Right renal cortex interstitium (tissue), 3 donors: Measurements from ENCODE around the gene CCDC92. TPM values are rescaled to one million over a fixed set of nuclear protein-coding genes. Genes with fewer than 3 reads are reported as not detected.

Experiments used
- DNase-seq, 3 donors: peaks; one replicate each; pipeline ENCODE4 v3.0.0-alpha.2; 2013; ENCODE audit warnings: low read depth in 3 of 3, low spot score in 2 of 3
- polyA plus RNA-seq, 3 donors: library from polyadenylated mRNA; unstranded; fragments of 120-200 nt; gene quantifications; one replicate each; pipeline ENCODE4 v1.2.1, GENCODE V29; 2013; ENCODE audit not compliant: insufficient read length in 3 of 3

Gene CCDC92, protein sequence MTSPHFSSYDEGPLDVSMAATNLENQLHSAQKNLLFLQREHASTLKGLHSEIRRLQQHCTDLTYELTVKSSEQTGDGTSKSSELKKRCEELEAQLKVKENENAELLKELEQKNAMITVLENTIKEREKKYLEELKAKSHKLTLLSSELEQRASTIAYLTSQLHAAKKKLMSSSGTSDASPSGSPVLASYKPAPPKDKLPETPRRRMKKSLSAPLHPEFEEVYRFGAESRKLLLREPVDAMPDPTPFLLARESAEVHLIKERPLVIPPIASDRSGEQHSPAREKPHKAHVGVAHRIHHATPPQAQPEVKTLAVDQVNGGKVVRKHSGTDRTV
- polyA plus RNA-seq, result 10 to 100 TPM; 38.9 to 45.1 (median 41.4) TPM

DNA sequence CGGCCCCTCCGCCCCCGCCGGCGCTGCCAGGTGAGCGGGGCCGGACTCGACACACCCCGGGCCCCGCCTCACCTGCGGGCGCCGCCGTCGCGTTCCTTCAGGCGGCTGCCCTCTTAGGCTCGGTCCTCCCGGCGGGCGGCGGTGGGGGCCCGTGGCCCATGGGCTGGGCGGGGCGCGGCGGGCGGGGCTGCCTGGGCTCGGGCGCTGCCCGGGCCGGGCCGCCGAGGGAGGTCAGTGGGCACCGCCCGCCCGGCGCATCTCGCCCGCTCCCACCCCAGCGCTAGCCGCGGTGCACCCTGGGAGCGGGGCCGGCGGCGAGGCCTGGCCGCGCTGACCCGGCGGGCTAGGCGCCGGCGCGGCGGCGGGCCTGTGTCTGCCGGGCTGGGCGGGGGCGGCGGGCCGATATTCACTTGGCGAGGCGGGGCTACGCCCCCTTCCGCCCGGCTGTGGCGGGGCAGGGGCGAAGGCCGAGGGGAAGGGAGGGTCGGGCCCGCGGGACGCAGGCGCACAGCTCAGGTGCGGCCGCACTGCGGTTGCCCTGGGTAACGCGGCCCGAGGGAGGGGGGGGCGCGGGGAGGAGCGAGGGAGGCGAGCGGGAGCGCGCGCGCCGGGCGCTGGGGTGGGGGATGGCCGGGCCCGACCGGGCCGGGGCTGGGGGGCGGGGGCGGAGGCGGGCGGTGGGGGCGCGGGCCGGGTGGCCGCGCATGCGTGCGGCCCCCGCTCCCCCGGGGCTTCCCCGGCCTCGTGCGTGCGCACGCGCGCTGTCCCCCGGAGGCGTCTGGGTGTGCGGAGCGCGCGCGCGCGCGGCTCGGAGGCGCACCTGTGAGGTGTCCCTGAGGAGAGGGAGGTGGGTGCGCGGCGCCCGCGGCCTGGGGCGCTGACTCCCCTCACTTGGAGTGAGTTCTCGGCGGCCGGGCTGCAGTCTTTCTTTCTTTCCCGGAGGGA lies at the start of gene CCDC92, which contains the start of gene ZNF664:
Gene CCDC92 (minus strand): TSS at position 375 of the 945 bp plus-strand sequence. CDS start 28,526 bp downstream, outside the sequence.
Gene ZNF664 (plus strand): TSS at position 759 of the 945 bp plus-strand sequence. CDS start 38,930 bp downstream, outside the sequence.
- DNase-seq, result peak; percentile 69 to 85 (median 78)

DNA sequence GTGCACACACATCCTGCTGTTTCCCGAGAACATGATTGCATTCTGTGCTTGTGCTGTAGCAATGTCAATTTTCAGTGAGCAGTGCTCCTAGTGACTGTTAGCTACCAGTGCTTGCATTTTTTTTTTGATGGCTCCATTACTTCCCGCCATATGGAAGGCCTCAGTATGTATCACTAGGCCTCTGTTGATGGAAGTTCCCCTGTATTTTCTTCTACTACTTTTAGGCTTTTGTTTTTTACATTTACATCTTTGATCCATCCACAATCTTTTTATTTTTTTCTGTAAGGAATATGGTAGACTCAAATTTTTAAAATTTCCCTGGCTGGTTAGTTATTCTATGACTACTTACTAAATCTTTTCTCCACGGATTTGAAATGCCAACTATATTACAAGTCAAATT lies 49.5 kb upstream of the CCDC92 start:
- DNase-seq, result no peak

DNA sequence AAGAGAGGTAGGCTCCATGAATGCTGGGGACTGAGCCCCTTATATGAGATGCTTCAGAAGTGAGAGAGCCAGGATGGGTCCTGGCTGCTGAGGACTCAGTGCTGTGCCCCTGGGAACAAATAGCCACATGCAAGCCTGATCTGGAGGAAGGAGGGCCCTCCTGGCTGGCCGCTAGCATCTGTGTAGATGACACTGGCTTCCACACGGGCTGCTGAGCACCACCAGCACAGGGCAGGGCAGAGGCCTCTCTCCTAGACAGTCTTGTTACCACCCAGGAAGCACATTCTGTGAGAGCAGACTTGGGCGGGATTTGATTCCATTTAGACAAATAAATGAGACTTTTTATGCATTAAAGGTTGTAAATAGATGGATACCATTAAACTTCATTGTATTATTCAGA lies 48.4 kb upstream of the CCDC92 start:
- no peak for DNase-seq

DNA sequence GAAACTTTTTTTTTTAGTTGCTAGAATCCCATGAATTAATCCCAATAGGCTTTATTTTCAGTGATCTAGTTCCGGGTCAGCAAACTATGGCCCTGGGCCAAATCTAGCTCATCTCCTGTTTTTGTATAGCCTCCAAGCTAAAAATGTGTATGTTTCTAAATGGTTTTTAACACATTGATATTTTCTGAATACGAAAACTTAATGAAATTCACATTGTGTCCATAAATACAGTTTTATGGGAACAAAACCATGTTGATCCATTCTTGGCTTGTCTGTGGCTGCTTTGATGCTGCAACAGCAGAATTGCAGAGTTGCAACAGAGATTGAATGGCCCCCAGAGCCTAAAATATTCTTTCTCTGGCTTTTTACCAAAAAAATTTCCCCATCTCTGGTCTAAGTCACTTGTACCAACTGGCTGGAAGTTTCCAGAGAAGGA lies 47.9 kb upstream of the CCDC92 start:
- DNase-seq, result no peak

DNA sequence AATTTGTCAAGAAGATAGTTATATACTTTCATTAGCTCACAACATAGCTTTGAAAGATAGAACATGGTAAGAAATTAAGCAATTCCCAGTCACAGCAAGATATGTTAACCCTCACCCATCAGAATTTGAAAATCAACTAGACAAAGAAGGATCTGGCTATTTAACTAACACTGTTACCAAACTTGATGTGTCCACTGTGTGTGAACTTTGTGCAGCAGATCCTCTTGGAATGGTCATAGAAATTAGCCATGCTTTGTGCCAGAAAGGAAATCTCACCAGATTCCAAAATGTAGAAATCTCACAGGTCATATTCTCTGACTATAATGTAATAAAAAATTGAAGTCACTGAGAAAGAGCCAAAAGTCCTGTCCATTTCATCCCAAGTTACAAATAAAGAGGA lies 46.5 kb upstream of the CCDC92 start:
- no peak for DNase-seq

DNA sequence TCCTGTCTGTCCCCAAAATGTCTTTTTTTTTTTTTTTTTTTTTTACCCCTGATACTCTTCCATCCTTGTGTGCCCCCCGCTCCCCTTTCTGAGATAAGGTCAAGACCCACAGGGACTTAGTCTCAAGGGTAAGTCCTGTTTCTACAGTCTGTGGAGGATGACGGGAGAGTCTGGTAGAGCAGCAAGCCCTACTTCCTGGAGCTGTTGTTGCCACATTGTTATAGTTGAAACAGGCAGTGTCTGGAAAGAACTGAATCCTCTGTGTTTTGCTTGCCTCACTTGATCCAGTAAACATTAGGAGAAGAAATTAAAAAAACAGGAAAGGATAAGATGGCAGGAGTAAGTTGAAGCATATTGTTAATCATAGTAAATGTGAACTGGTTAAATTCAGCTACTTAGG lies 45.9 kb upstream of the CCDC92 start:
- DNase-seq, result no peak

DNA sequence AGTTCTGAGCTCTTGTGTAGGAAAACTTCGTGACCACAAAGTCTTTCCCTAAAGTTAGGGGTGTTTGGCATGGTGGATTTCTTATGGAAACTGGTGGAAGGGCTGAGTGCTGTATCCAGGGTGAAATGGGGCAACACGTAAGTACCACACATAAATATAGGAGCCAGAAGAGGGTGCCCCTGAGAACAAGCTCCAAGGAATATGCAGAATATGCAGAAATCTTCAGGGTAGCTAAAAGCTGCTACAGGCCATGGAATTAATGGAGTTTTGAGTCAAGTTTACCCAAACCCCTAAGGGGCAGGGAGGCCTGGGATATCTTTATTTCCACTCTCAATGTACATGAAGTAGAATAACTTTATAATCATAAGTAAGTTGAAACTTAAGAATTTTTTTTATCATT lies 44.4 kb upstream of the CCDC92 start:
- no peak for DNase-seq

DNA sequence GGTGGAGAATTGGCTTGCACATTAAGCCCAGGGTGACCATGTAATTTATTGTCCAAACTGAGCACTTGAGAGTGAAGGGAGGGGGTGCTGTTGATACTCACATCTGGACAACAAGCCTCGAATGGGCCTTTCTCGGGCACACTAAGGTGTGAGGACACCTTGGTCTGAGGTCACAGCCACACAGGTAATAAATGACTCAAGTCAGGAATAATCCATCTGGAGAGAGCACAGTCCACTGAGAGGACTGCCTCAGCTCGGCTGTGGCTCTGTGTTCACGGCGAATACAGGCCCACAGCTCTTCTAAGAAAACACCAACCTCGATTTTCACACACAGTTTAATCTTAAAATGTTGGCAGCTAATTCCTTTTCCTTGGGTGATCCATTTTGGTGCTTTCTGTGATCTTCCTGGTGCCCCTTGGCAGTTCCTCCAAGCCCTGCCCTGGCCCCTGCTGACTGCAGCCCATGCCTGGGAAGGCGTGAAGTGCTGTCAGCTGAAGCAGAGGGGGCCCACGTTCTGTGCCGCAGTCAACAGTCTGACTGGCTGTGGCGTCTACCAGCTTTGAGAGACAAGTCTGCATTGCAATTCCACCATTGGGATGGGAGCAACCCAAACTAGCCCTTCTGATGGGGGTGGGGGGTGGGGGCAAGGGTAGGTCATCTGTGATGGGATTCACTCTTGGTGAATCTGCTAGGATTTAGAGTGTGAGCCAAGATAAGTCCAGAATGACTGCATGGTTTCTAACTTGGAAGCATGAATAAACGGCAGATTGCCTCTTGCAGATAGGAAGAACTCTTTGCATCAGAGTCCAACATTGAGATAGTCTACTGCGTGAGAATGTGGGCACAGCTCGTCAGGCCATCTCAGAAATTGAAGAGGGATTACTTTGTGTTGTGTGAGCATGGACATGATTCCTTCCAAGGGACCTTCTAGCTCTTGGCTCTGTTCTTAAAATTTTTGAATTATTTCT lies 43.1 kb upstream of the CCDC92 start:
- DNase-seq, result no peak

DNA sequence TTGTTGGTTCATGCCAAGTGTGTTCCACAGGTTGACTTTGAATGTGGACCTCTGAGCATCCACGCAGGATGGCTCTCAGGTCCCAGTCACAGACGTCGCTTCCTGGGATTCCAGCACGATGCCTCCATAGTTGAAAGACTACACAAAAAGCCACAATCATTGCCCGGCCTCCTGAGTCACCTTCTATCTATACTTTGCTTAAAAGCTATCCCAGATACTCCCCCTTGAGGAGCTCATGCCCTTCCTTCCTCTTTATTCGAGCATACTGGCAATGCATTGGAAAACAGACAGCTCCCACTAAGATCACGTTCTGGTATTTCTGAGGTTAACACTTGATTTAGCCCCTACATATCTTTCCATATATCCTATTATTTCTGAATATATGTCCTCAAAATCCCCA lies 40.4 kb upstream of the CCDC92 start:
- DNase-seq, result no peak

DNA sequence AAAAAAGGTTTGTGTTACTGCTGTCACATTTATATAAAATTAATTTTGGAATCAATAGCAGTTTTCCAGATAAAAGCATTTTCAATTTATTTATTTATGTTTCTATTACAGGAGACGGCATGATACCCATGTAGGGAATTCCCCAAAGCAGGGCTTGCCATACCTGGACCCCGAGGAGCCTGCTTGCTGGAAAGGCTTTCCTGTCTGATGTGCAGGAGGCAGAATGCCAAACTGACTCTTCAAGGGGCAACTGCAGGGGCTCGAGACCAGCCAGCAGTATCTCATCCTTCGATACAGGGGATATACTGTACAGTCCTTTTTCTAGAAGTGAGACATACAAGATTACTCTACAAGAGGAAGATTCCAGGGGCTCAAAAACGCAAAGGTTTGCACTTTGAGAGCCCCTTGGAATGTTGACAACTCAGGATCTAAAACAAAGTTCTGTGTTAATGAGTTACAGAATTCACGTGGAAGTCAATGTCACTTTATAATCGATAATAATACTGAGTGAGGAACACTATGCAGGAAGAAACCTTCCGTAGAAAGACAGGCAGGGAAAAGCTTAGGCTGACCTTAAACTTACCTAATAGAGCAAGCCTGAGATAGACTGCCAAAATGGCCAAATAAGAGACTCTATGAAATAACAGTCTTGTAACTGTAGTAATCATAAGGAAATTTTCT lies 38.9 kb upstream of the CCDC92 start:
- DNase-seq, result no peak

DNA sequence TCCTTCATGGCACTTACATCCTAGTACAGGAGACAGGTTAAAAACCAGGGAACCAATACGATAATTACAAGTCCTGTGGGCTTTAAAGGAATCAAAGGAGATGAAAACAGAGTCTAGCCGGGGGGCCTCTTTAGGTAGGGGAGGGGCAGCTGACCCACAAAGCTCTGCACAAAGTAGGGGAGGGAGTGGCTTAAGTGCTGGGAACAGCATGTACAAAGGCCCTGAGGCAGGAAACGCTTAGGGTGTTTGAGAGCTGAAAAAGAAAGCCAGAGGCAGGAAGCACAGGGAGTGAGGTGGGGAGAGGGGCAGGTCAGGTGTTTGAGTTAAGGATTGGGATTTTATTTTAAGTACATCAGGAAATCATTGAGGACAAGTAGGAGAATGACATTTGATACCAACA lies 38.1 kb upstream of the CCDC92 start:
- no peak for DNase-seq

DNA sequence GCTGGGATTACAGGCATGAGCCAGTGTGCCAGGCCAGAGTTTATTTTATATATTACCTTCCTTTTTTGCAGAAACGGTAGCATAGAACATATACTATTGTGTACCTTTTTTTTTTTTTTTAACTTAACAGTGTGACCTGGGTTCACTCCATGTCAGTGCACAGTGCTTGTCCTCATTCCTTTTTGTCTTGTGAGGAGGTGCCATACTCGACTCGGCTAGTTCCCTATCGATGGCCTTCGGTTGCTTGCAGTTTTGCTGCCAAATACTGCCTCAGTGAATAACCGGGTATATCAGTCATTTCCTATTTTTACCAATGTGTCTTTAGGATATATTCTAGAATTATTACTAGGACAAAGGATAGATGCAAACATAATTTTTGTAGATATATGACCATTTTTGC lies 37.1 kb upstream of the CCDC92 start:
- no peak for DNase-seq

DNA sequence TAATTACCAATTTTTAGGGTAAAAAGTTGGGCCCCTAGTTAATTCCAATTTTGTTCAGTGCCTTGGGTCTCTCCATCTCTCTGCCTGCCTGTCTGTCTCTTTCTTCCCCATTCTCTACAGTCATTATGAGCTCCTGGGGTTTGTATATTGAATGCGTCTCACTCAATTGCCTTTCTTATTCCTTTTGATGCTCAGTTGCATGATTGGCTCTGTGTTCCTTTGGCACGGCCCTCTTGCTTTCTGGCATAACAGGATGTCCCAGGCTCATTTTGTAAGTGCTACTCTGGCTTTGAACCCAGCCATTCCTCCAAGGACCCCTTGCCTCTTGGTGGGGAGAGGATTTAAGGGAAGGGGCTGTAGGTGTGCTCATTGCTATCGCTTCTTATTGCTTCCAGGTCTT lies 36.0 kb upstream of the CCDC92 start:
- no peak for DNase-seq

DNA sequence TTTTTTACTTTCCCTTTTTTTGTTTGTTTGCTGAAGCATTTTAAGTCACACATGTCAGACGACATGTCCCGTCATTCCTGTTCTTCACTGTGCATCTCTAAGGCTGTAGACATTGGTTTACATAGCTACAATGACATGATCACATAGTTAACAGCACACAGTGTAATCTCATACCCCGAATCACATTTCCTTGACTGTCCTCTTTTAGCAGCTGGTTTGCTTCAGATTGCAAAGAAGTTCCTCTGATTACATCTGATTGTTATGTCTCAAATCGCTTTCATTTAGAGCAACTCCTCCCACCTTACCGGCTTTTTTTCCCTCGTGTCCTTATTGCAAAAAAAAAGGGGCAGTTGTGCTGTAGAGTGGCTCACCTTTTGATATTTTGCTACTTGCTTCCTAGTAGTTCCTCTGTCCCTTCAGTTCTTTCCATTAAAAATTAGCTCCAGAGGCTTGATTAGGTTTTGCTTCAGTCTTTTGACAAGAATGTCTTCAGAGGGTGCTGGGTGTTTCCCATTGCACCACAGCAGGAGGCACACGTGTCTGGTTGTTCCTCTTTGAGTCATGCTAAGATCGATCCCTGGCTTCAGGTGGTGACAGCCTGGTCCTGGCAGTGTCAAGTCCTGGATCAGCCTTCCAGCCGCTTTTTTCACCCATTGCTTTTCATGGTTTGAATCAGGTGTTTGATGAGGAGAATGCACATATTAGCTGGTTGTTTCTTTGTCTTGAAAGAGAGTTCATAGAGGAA lies 35.4 kb upstream of the CCDC92 start:
- DNase-seq, result no peak

DNA sequence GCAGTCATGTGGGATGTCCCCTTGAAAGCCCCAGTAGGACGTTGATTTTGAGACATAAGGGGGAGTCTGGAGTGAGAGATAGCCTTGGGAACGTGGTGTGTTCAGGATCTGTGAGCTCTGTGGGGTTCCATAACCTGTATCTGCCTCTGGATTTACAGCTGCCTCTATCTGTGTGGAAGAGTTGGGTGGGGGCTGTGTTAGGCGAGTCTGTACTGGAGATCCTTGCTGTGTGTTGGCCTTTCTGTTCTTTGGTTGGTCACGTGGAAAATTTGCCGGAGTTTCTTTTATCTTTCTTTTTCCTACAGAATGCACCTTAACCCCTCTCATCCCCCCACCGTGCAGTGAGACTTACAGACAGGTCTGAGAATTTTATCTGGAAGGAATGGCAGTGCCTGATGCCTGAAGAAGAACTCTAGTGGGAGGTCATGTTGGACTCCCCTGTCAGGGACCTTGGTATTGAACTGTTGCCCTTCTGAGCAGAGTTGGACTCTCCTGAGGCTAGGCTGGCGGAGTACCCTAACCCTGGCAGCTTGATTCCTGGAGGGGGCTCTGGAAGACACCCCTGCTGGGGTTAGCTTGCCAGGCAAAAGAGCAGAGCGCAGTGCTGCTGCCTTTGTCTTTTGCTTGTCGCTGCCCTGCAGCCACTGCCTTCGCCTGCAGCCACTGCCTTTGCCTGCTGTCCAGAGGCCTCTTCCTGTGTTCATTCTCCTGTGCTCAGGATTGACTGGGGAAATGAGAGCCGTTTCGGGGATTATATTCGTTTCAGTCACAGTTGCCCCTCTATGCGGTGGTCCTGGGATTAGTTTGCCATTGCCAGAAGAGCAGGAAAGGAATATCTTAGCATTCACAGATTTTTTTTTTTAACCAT lies 34.4 kb upstream of the CCDC92 start:
- no peak for DNase-seq

DNA sequence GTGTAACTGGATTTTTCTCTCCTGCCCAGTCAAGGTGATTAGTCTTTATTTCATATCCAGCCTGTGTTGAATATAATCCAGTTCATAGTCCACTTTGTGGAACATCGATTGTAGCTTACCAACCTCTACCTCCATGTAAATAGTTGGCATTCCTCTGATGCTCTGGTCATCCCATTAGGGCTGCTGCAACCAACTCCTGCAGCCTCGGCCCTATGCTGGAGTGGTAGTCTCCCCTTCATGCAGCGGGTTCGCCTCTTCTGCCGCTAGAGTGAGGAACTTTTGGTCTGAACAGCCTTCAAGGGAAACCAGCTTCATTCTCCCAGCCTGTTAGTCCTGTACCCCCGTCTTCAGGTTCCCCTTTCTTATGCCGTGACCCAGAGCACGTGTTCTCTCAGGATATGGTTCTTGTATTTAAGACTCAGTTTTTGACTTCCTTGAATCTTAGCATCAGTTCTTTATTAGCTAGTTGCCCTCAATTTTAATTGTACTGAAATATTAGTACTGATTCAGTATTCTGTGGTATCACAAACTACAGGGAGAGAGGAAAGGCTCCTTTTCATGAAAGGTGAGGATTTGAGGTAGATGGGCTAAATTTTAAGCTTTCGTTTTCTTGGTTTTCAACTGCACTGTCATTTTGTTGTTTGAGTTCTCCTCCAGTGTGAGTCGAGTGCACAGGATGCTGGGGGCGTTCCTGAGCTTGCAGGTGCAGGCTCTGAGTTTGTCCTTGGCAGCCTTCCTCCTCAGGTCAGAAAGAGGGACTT lies 33.6 kb upstream of the CCDC92 start:
- no peak for DNase-seq

DNA sequence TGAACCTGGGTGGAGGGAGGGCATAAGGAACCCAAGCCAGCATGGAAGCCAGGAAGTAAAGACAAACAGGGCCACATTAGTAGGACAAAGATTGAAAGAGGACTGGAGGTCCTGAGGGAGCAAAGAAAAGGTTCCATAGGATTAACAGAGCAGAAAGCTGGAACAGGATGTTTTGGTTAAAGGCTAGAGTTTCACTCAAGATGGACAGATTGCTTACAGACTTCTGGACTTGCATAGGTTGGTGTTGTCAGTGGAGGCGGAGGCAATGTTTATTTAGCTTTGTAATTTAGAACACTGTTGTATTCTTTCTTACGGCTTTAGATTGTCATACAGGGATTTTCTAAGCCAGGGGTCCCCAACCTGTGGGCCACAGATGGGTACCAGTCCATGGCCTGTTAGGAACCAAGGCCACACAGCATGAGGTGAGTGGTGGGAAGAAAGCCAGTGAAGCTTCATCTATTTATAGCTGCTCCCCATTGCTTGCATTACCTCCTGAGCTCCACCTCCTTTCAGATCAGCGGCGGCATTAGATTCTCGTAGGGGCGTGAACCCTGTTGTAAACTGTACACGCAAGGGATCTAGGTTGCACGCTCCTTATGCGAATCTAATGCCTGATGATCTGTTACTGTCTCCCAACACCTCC lies 31.7 kb upstream of the CCDC92 start:
- no peak for DNase-seq
